GM19328 (cell line): ENCODE data around the gene GAD1.

Source experiments
- ATAC-seq: cut with Tn5 transposase; IDR thresholded peaks from one replicate; pipeline ENCODE4 v1.9.1; 2021; ENCODE audit warnings: mild to moderate bottlenecking, moderate library complexity; ENCODE audit not compliant: unreplicated experiment

Gene GAD1

DNA sequence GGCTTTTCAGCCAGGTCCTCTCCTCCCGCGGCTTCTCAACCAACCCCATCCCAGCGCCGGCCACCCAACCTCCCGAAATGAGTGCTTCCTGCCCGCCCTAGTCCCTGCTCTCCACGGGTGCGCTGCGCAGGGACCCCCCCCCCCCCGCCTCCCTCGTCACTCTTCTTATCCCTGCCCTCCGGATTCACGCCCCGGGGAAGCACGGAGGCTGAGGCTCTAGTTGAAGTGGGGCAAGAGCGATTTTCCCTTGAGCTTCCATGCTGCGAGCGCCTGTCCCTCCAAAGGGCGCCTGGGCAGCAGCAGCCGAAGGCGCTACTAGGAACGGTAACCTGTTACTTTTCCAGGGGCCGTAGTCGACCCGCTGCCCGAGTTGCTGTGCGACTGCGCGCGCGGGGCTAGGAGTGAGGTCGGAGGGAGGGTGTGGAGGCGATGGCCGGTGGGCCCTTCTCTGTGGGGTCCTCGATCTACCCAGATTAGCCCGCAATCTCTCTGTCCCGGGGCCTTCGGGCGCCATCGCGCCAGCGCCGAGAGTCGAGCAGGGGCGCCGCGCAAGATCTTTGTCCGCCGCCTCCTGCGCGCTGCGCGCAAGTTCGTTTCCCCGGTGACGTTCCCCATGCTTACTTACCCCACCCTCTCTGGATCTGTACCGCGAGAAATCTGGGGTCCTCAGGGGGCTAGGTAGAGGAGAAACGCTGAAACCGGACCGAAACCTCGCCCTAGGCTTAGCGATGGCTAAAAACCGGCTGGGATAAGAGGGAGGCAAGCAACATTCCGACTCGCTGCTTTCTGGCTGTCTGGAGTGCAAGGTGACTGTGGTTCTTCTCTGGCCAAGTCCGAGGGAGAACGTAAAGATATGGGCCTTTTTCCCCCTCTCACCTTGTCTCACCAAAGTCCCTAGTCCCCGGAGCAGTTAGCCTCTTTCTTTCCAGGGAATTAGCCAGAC, 677 bp downstream of the GAD1 start:
- ATAC-seq, result no peak

DNA sequence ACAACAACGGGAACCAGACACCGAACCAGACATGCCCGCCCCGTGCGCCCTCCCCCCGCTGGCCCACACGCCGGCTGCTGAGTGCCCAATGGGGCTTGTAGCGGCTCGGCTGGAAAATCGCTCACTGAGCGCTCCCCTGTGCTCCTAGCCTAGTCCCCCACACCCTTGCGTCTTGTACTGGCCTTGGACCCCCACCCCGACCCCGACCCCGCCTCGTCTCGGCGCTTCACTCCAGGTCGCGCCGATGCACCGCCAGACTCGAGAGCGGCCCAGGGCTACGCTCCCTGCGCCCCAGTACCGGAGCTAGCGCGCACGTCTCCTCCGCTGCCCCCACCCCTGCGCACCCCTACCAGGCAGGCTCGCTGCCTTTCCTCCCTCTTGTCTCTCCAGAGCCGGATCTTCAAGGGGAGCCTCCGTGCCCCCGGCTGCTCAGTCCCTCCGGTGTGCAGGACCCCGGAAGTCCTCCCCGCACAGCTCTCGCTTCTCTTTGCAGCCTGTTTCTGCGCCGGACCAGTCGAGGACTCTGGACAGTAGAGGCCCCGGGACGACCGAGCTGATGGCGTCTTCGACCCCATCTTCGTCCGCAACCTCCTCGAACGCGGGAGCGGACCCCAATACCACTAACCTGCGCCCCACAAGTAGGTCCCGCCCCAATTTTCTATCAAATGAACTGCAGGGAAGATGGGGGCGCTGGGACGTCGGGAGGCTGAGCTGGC, 1.5 kb downstream of the GAD1 start:
- no peak for ATAC-seq

DNA sequence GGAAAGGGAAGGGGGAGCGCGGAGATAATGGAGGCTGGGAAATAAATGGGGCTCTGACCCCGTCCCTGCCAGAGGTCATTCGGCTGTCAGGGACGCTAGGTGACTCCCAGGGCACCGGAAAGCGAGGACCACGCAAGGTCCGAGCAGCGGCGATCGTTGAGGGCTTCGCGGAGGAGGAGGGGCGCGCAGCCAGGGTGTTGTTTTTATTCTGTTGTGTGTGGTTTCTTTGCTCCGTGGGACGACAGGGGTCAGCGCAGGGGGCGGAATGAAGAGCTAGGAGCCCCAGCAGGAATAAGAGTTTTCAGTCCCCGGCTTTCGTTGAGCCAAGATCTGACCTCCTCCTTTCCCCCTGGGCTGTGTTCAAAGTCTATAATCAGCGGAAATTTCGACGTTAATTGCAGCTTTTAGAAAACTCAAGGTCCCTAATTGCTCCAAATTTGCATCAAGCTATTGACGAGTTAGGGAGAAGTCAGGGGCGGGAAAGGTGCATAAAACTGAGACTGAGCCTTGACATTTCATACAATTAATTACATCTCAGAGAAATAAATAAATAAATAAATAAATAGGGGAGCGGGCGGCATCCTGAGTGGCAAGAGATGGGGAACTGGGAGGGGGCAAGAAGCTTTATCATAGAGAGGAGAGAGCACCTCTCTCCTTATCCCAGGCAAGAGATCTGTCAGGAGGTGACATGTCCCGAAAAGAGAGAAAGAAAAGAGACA, 2.2 kb downstream of the GAD1 start:
- no peak for ATAC-seq

DNA sequence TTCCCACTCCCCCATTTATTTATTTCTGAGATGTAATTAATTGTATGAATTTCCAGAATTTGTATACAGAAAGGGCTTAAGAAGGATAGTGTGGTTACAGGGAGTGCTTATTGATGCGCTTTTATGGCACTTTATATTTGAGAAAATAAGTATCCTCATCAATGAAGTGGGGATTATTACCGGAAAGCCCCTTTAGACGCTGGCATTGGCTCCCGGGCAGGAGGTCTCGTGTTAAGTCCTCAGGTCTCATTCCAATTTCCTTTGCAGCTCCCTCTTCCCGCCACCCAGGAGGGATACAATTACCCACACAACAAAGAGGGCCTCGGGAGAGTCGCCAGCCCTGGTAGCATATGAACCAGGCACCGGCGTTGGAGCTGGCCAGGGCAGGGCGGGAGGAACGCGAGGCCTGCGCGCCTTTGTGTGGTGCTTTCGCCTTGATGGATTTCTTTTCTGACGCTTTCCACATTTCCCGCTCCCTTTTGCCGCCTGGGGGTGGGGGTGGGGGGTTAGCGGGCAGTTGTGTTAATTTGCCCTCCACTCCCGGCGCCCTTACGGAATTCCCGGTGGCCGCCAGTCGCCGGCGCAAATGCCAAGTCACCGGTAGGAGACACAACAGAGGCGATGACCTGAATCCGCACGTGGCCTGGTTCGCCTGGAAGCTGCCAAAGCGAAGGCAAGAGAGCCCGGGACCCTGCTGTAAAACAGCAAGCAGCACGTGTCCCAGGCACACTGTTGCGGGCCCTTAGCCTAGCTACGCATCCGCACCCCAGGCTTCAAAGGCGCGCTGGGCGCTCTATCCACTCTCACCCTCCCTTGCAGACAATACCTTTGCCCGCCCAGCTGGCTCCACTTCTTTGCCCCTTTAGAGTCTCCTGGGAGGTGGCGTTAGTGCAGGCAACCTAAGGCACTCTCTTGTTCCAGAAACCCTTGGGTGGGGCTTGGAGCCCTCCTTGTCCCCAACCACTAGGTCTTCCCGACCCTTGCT, 3.3 kb downstream of the GAD1 start:
- no peak for ATAC-seq

DNA sequence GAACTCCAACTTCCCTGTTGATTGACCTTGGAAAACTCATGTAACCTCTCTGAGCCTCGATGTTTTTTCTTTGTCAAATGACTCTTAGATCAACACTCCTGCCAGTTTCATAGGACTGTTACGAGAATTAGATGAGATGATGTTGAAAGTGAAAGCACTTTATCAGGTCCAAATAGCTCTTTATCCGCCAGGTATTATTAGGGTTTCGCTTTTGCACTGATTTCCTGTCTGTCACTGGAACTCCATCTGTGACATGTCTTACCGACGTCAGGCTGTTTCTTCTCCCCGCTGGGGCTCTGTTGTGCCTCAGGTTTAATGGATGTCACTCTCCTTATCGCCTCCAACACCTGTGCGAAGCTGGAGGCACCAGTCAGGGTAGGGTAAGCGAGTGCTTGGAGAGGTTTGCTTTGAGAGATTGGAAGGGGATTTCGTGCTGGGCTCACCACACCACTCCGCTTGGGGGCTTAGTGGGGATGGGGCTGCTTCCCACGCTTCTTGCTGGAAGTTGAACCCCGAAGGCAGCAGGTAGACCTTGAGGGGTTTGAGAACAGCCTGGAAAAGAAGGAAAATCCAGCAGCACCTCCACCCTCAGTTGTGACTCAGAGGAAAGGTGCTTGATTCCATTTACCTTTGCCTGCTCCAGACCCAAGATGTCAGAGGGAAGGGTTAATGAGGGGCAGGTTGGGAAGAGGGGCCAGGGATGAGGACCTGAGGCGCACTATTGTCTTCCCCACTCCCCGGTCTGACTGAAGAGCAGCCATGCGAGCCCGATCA, 4.3 kb downstream of the GAD1 start:
- no peak for ATAC-seq

DNA sequence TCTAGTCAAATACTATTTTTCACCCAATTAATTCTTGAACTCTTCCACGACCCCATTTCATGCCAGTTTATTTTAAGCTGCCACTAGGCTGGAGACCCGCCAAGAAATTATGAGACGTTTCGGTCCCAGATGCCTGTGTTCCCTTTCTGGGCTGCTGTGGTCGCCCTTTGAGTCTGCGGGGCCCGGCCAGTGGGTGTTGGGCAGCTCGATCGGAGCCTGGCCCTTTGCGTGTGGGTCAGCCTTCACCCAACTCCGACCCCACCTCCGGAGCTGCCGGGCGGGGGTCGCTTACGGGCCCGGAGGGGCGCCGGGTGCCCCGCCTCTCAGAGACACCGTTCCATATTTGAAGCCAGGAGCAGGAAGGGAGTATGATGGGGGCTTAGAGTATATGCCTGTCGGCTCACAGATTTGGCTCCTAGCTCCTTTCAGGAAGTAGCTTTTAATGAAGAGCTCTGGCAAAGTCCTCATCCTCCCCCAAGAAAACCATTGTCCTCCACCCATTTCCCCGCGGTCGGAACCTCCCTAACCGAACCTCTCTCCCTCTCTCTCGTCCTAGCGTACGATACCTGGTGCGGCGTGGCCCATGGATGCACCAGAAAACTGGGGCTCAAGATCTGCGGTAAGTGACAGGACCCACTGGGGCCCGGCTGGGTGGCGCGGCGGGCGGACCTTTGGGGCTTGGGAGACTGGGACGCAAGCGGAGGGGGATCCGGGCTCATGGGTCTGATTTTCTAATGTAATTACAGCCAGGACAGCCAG, 5.0 kb downstream of the GAD1 start:
- ATAC-seq, result no peak

DNA sequence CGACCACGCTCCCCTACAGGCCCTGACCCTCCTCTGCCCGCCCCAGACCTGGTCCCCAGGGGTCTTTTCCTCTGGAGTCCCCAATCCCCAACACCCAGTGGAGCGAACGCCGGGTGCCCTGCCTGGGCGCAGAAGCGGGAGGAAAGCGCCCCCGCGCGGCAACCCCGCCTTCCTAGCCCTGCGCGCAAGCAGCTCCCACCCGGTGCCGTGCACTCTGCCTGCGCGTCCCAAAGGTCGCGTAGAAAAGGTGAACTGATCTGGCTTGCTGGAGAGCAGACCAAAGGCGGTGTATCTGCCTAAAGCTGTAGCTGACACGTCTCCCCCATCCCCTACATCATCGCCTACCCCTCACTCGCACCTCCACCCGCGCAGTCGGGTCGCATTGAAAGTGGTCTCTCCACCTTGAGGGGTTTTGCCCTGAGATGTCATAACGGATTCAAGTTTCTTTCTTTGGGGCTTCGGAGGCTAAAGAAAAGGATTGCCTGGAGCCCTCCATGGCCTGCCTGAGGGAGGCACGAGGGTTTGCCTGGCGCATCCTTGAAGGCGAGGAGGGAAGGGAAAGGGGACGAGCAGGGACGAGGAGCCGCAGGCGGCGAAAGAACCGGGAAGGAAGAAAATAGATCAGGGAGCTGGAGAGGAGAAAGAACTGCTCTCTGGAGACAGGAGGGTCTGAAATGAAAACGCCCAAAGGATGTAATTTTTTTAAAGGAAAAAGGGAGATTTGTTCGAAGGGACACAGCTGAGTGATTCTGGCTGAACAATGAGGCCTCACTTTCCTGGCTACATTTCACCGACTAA, 5.8 kb downstream of the GAD1 start:
- no peak for ATAC-seq

DNA sequence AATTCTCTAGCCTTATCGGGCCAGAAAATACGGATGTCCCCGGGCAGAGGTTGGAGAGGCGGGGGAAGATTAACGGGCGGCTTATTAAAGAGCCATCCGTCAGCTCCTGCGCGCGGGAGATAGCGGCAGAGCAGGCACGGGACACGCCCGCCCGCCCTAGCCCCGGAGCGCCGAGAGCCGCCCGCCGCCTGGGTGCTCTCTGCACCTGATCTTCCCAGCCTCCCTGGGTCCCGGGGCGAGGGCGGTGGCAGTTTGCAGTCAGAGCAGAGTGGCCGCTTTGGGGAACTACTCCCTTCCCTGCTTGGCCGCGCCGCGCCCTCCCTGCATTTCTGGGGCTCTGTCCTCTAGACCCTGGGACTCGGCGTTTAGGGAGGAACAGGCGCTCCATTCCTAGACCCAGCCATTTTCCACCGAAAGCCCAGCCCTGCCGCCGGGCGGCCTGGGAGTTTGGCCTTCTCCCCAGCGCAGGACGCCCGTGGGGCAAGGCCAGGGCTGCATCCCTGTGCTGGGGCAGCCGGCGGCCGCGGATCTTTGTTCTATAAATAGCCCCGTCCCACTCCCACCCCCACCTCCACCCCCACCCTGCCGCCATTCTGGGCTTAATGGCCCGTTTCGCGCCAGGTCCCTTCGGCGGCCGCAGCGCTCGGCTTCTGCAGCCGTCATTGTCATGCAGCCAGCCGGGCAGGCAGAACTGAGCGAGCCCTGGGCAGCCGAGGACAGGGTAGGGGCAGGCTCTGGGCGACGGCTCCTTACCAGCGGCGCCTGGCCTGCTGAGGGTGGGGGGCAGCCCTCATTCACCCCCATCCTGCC, 6.6 kb downstream of the GAD1 start:
- ATAC-seq, result no peak

DNA sequence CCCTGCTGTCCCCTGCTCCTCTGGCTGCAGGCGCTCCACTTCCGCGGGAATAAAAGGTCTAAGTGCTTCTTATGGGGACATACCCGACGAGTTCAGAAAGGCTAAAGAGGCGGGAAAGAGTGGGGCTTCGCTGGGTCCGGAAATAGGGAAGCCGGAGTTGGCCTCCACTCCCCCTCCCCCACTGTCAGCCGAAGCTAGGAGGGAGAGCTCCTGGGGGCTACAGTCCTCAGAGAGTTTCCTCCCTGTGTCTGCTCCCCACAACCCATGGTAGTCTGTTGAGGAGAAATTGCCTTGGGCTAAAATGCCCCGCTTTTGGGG, 7.2 kb downstream of the GAD1 start:
- ATAC-seq, result no peak

DNA sequence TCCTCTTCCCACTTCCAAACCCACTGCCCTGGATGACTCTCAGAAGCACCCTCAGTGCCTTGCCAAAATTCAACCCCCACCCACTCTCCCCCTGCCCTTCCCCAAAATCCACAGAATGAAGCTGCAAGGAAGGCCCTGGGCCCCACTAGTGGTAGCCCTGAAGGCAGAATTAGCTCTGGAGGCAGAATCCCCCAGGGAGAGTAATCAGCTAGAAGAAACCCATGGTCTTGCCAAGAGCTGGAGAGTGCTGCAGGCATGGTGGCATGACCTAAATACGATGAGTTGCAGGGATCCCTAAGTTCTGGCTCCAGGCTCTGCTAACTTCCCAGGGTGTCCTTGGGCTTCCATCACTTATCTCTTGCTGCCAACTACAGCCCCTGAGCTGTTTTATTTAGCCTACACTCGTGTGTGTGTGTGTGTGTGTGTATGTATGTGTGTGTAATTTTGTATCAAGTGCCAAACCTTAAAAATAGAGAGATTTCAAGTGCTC, 7.9 kb downstream of the GAD1 start:
- no peak for ATAC-seq

DNA sequence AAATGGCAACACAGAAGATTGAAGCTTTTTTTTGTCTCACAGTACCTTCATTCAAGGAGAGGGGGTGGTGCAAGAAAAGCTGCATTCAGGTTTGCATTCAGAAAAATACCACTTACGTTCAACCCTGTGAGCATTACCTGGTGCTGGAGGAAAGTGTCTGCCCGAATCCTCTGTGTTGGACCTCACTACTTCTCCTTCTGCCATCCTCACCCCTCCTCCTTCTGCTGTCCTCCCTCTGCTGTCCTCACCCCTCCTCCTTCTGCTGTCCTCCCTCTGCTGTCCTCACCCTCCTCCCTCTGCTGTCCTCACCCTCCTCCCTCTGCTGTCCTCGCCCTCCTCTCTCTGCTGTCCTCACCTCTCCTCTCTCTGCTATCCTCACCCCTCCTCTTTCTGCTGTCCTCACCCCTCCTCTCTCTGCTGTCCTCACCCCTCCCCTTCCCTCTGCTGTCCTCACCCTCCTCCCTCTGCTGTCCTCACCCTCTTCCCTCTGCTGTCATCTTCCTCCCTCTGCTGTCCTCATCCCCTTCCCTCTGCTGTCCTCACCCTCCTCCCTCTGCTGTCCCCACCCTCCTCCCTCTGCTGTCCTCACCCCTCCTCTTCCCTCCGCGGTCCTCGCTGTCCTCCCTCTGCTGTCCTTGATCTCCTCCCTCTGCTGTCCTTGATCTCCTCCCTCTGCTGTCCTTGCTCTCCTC, 11.3 kb downstream of the GAD1 start:
- ATAC-seq, result no peak

DNA sequence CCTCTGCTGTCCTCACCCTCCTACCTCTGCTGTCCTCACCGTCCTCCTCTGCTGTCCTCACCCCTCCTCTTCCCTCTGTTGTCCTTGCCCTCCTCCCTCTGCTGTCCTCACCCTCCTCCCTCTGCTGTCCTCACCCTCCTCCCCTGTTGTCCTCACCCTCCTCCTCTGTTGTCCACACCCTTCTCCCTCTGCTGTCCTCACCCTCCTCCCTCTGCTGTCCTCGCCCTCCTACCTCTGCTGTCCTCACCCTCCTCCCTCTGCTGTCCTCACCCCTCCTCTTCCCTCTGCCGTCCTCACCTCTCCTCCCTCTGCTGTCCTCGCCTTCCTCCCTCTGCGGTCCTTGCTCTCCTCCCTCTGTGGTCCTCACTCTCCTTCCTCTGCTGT, 11.8 kb downstream of the GAD1 start:
- no peak for ATAC-seq

DNA sequence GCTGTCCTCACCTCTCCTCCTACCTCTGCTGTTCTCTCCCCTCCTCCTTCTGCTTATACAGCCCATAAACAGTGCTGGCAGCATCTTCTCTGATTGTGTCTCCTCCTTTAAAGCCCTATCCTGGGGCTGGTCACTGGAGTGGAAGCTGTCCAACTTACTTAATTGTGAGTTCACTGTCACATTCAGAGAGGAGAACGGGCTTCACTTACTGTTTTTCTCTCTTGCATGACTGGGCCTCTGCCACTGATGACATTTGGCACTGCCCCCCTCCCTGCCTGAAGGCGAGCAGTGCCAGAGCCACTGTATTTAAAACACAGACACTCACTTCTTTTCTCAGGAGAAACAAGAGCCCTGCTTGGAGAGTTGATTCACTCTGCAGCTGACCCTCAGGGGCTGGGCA, 12.3 kb downstream of the GAD1 start:
- no peak for ATAC-seq

DNA sequence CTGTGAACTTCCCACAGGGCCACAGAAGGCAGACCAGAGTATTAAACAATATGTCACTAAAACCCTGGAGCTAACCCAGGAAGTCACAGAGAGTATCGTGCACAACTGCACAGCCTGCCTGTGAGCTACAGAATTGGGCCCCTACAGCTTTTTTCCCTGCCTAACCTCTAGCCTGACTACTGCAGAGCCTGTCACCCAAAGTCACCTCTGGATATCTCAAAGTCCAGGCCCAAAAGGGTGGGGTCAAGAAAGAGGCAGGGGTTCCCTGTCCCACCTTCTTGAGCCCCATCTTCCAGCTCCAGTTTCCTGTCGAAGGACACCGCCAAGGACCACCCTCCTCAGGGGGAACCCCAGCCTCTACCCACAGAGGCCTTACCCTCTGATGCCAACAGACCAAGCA, 13.5 kb downstream of the GAD1 start:
- no peak for ATAC-seq

DNA sequence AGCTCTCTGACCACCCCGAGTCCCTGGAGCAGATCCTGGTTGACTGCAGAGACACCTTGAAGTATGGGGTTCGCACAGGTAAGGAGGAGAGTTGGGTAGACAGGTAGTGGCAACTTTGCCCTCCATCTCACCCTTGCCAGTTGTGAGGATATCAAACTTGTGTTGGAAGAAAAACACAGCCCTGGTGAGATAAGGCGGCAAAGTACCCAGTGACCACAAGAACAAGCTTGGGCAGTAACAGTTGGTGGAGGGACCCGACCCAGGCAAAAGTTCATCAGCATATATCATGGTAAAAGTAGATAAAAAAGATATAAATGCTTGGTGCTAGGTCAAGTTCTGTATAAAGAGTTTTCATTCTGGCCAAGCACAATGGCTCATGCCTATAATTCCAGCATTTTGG, 14.4 kb downstream of the GAD1 start:
- ATAC-seq, result no peak

DNA sequence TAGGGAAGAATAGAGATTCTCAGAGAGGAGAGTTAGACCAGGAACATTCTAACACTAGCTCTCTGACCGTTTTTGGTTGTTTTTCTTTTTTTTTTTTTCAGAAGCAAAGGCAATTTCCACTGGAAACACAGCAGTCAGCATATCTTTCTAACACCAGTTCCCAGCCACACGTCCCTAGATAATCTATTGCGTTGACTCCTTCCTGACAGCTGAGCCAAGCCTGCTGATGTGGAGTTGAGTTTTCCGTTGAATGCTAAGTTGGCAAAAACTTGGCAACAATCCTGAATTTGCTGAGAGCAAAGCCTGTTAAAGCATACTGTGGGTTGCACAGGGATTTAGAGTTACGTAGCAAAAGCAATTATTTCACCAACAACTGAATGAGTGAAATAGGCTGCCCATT, 19.3 kb downstream of the GAD1 start:
- ATAC-seq, result no peak

DNA sequence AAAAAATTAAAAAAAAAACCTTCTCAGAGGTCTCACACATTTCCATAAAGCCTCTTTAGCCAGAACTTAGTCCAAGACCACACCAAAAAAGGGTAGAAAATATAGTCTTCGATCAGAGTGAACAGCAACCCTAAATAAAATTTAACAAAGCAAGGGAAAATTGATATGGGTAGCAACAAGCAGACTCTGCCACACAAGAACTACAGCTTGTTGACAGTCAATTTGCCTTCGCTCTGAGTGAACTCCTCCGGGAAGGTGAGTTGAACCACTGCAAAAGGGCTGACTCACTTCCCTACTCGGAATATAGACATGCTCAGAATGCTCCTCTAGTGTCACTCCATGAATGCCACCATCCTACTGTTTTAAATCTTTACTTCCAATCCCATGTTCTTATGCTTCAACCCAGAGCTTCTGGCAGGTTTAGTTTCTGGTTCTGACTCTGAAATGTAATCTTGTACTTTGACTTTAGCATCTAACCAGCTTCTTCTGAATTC, 24.1 kb downstream of the GAD1 start:
- ATAC-seq, result no peak
